Measurements from ENCODE around the gene CNIH4.

DNA sequence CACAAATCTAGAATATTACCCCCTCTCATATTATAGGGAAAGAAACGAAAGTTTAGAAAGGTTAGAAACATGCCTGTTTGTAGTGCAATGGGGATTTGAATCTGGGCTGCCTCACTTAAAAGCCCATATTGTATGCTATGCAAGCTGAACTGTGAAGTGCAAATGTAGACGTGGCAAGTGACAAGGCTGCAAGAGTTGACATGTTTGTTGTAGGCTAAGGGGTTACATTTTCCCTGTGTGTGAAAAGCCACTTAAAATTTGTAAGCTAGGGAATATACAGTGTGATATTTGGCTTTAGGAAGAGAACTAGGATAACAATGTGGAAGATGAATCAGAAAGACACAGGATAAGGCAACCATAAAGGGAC is 48.9 kb downstream of the CNIH4 start:
- TF ChIP-seq, protein P1, sequence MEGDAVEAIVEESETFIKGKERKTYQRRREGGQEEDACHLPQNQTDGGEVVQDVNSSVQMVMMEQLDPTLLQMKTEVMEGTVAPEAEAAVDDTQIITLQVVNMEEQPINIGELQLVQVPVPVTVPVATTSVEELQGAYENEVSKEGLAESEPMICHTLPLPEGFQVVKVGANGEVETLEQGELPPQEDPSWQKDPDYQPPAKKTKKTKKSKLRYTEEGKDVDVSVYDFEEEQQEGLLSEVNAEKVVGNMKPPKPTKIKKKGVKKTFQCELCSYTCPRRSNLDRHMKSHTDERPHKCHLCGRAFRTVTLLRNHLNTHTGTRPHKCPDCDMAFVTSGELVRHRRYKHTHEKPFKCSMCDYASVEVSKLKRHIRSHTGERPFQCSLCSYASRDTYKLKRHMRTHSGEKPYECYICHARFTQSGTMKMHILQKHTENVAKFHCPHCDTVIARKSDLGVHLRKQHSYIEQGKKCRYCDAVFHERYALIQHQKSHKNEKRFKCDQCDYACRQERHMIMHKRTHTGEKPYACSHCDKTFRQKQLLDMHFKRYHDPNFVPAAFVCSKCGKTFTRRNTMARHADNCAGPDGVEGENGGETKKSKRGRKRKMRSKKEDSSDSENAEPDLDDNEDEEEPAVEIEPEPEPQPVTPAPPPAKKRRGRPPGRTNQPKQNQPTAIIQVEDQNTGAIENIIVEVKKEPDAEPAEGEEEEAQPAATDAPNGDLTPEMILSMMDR (conservative IDR thresholded peaks at IDR 0.05; ENCODE audit: low read length), result no peak
- TF ChIP-seq EZH2phosphoT487 (IDR thresholded peaks at IDR 0.05; ENCODE audit: borderline replicate concordance, low read depth, low read length), result no peak
